Measurements from ENCODE around the gene C5.
A peak's percentile ranks its signal among the peaks of the same experiment; 100 is the strongest.

C5 gene

GRCh38 chr9:120937596-120937995 is 112.5 kb downstream of the C5 start:
- DNase-seq, result no peak

- no peak for DNase-seq
These were observed 112.9 kb downstream of the C5 start for GRCh38 chr9:120937127-120937526.

GRCh38 chr9:120936764-120937122 is 113.3 kb downstream of the C5 start:
- no peak for DNase-seq

- peak; percentile 43 to 86 for DNase-seq
These were observed 113.9 kb downstream of the C5 start for GRCh38 chr9:120936011-120936763.

GRCh38 chr9:120935383-120935857 is 114.7 kb downstream of the C5 start:
- DNase-seq, result no peak

- DNase-seq, result no peak
These were observed 115.8 kb downstream of the C5 start for GRCh38 chr9:120934281-120934680.

GRCh38 chr9:120933310-120934055 is 116.6 kb downstream of the C5 start:
- no peak for DNase-seq

GRCh38 chr9:120932086-120932823 is 117.8 kb downstream of the C5 start:
- no peak for DNase-seq

GRCh38 chr9:120931231-120932085 is 118.6 kb downstream of the C5 start:
- DNase-seq, result no peak

GRCh38 chr9:120929229-120929791 is 120.8 kb downstream of the C5 start:
- no peak for DNase-seq

GRCh38 chr9:120928483-120929228 is 121.4 kb downstream of the C5 start:
- DNase-seq, result peak in 1 of 2 experiments; percentile 67

GRCh38 chr9:120928015-120928482 is 122.0 kb downstream of the C5 start:
- DNase-seq, result peak in 1 of 2 experiments; percentile 36

- DNase-seq, result no peak
These were observed 122.6 kb downstream of the C5 start for GRCh38 chr9:120927269-120928014.

GRCh38 chr9:120926397-120926928 is 123.6 kb downstream of the C5 start, which contains the start of gene TRAF1:
TRAF1 (minus strand) TSS chr9:120926796; CDS start chr9:120926075, 721 bp downstream.
- DNase-seq, result no peak

GRCh38 chr9:120925535-120926396 is 124.3 kb downstream of the C5 start:
- DNase-seq, result no peak

- DNase-seq, result no peak
These were observed 125.2 kb downstream of the C5 start for GRCh38 chr9:120924698-120925534.

- no peak for DNase-seq
These were observed 126.3 kb downstream of the C5 start for GRCh38 chr9:120923620-120924328.

Data from NCI-H526 (cell line).